K562 (cell line): Measurements from ENCODE around the gene LOXL3.
A peak's percentile ranks its signal among the peaks of the same experiment; 100 is the strongest.

Source experiments
- ARHGAP35 ChIP-seq: fragments of 450-650 bp; IDR thresholded peaks from 2 replicates; pipeline ENCODE4 v1.6.1; 2018; ENCODE audit not compliant: partially characterized antibody
- CHD4 ChIP-seq: fragments of 200-600 bp; sonication (generic); IDR thresholded peaks from 3 replicates; pipeline ENCODE4 v1.6.1; 2012; ENCODE audit warnings: low read depth, mild to moderate bottlenecking, mixed read lengths, low read length, inconsistent platforms; ENCODE audit not compliant: insufficient read depth, insufficient replicate concordance, poor library complexity, severe bottlenecking
- HDAC3 ChIP-seq: fragments of 450-650 bp; IDR thresholded peaks from 2 replicates; pipeline ENCODE4 v1.6.1; 2018; ENCODE audit warnings: borderline replicate concordance, mild to moderate bottlenecking, moderate library complexity; ENCODE audit not compliant: partially characterized antibody
- JUND ChIP-seq, 2 experiments: IDR thresholded peaks; 2 replicates in 1 of 2; 3 replicates in 1 of 2; pipeline ENCODE4 v1.6.1; 2011; ENCODE audit warnings: borderline replicate concordance in 2 of 2, low read depth in 2 of 2, low read length in 2 of 2, improper control_type of control experiment in 1 of 2, missing biosample characterization in 1 of 2, missing genetic modification characterization in 1 of 2, missing genetic modification reagents in 1 of 2
- POLR2AphosphoS5 ChIP-seq: IDR thresholded peaks from 2 replicates; pipeline ENCODE4 v1.6.1; 2011; ENCODE audit warnings: mild to moderate bottlenecking, low read depth, low read length, moderate library complexity; ENCODE audit not compliant: control insufficient read depth, insufficient read depth
- TAF1 ChIP-seq: IDR thresholded peaks from 2 replicates; pipeline ENCODE4 v1.6.1; 2011; ENCODE audit warnings: mild to moderate bottlenecking, low read length, moderate library complexity; ENCODE audit not compliant: insufficient read depth, control insufficient read depth, severe bottlenecking; ENCODE audit errors: extremely low read depth
- TEAD4 ChIP-seq, 2 experiments: sonication (generic) in 1 of 2; formaldehyde crosslinking in 1 of 2; IDR thresholded peaks; 2 replicates each; pipeline versions ENCODE4 v1.6.1 to v1.8.0; 2012 to 2022; ENCODE audit warnings: borderline replicate concordance in 1 of 2, inconsistent platforms in 1 of 2, low read length in 1 of 2, mild to moderate bottlenecking in 1 of 2, missing genetic modification reagents in 1 of 2
- ZBED1 ChIP-seq: IDR thresholded peaks from 2 replicates; pipeline ENCODE4 v1.6.1; 2014
- TF ChIP-seq, protein P1 (sequence below): fragments of 450-650 bp; formaldehyde crosslinking; IDR thresholded peaks from 2 replicates; pipeline ENCODE4 v1.4.0; 2022; ENCODE audit warnings: mild to moderate bottlenecking, moderate library complexity
- TF ChIP-seq, protein P2 (sequence below): sonication (generic); formaldehyde crosslinking; IDR thresholded peaks from 2 replicates; pipeline ENCODE4 v1.9.0; 2022; ENCODE audit warnings: mild to moderate bottlenecking, missing genetic modification reagents
- TF ChIP-seq, protein P3 (sequence below): sonication (generic); formaldehyde crosslinking; IDR thresholded peaks from 2 replicates; pipeline ENCODE4 v1.8.0; 2023; ENCODE audit warnings: missing genetic modification reagents, mild to moderate bottlenecking, borderline replicate concordance
- TF ChIP-seq, protein P4 (sequence below), 3 experiments: IDR thresholded peaks in 2 of 3; conservative IDR thresholded peaks in 1 of 3; 2 replicates each; pipeline ENCODE4 v1.5.1; 2011 to 2012; ENCODE audit warnings: low read length in 3 of 3, mild to moderate bottlenecking in 3 of 3, control low read depth in 2 of 3, improper control_type of control experiment in 1 of 3, inconsistent platforms in 1 of 3, low read depth in 1 of 3, mixed read lengths in 1 of 3, moderate library complexity in 1 of 3; ENCODE audit not compliant: insufficient read depth in 2 of 3
- TF ChIP-seq, protein P5 (sequence below): sonication (generic); formaldehyde crosslinking; IDR thresholded peaks from 2 replicates; pipeline ENCODE4 v1.9.0; 2022; ENCODE audit warnings: mild to moderate bottlenecking, missing genetic modification reagents
- TF ChIP-seq, protein P6 (sequence below): fragments of 250-450 bp; sonication (Bioruptor Pico); IDR thresholded peaks from 2 replicates; pipeline ENCODE4 v1.5.0; 2022; ENCODE audit warnings: mild to moderate bottlenecking

DNA sequence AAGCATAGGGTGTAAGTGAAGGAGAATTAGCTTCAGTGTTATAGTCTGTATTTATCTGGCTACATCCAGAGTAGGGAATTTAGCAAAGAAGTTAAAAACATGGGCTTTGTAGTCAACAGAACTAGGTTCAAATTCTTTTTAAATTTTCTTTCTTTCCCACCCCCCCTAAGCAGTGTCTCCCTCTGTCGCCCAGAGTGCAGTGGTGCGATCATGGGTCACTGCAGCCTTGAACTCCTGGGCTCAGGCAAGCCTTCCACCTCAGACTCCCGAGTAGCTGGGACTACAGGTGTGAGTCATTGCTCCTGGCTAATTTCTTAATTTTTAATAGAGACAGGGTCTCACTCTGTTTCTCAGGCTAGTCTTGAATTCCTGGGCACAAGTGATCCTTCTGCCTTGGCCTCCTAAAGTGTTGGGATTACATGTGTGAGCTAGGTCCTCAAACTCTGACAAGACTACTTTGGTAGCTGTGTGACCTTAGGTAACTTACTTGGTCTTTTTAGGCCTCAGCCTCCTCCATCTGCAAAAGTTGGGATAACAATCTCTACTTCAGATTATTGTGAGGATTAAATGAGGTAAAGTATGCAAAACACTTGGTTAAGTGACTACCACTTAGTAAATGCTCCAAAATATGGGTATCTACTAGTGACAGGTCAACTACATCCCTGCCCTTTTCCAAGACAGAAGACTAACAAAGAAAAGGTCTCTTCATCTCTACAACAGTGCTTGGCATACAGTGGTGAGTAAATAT lies 18.6 kb upstream of the LOXL3 start:
- TF ChIP-seq ARHGAP35 (no peak), ZBED1 (no peak), JUND (IDR thresholded peaks at IDR 0.05; ENCODE audit: borderline replicate concordance, low read depth, low read length) (no peak), JUND (tag; IDR thresholded peaks at IDR 0.05; ENCODE audit: borderline replicate concordance, low read depth, low read length) (no peak), POLR2AphosphoS5 (no peak), TEAD4 (IDR thresholded peaks at IDR 0.05; ENCODE audit: low read length) (no peak), TEAD4 (CRISPR knock-in tag; IDR thresholded peaks at IDR 0.05; ENCODE audit: borderline replicate concordance) (no peak), CHD4 (no peak), HDAC3 (no peak), TAF1 (no peak)
- TF ChIP-seq, protein P1, sequence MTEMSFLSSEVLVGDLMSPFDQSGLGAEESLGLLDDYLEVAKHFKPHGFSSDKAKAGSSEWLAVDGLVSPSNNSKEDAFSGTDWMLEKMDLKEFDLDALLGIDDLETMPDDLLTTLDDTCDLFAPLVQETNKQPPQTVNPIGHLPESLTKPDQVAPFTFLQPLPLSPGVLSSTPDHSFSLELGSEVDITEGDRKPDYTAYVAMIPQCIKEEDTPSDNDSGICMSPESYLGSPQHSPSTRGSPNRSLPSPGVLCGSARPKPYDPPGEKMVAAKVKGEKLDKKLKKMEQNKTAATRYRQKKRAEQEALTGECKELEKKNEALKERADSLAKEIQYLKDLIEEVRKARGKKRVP (CRISPR knock-in tag): no peak
- TF ChIP-seq, protein P2, sequence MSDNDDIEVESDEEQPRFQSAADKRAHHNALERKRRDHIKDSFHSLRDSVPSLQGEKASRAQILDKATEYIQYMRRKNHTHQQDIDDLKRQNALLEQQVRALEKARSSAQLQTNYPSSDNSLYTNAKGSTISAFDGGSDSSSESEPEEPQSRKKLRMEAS (CRISPR knock-in tag): no peak
- TF ChIP-seq, protein P3, sequence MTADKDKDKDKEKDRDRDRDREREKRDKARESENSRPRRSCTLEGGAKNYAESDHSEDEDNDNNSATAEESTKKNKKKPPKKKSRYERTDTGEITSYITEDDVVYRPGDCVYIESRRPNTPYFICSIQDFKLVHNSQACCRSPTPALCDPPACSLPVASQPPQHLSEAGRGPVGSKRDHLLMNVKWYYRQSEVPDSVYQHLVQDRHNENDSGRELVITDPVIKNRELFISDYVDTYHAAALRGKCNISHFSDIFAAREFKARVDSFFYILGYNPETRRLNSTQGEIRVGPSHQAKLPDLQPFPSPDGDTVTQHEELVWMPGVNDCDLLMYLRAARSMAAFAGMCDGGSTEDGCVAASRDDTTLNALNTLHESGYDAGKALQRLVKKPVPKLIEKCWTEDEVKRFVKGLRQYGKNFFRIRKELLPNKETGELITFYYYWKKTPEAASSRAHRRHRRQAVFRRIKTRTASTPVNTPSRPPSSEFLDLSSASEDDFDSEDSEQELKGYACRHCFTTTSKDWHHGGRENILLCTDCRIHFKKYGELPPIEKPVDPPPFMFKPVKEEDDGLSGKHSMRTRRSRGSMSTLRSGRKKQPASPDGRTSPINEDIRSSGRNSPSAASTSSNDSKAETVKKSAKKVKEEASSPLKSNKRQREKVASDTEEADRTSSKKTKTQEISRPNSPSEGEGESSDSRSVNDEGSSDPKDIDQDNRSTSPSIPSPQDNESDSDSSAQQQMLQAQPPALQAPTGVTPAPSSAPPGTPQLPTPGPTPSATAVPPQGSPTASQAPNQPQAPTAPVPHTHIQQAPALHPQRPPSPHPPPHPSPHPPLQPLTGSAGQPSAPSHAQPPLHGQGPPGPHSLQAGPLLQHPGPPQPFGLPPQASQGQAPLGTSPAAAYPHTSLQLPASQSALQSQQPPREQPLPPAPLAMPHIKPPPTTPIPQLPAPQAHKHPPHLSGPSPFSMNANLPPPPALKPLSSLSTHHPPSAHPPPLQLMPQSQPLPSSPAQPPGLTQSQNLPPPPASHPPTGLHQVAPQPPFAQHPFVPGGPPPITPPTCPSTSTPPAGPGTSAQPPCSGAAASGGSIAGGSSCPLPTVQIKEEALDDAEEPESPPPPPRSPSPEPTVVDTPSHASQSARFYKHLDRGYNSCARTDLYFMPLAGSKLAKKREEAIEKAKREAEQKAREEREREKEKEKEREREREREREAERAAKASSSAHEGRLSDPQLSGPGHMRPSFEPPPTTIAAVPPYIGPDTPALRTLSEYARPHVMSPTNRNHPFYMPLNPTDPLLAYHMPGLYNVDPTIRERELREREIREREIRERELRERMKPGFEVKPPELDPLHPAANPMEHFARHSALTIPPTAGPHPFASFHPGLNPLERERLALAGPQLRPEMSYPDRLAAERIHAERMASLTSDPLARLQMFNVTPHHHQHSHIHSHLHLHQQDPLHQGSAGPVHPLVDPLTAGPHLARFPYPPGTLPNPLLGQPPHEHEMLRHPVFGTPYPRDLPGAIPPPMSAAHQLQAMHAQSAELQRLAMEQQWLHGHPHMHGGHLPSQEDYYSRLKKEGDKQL (CRISPR knock-in tag): no peak
- TF ChIP-seq, protein P4, sequence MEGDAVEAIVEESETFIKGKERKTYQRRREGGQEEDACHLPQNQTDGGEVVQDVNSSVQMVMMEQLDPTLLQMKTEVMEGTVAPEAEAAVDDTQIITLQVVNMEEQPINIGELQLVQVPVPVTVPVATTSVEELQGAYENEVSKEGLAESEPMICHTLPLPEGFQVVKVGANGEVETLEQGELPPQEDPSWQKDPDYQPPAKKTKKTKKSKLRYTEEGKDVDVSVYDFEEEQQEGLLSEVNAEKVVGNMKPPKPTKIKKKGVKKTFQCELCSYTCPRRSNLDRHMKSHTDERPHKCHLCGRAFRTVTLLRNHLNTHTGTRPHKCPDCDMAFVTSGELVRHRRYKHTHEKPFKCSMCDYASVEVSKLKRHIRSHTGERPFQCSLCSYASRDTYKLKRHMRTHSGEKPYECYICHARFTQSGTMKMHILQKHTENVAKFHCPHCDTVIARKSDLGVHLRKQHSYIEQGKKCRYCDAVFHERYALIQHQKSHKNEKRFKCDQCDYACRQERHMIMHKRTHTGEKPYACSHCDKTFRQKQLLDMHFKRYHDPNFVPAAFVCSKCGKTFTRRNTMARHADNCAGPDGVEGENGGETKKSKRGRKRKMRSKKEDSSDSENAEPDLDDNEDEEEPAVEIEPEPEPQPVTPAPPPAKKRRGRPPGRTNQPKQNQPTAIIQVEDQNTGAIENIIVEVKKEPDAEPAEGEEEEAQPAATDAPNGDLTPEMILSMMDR (IDR thresholded peaks at IDR 0.05 in 2 of 3, conservative IDR thresholded peaks at IDR 0.05 in 1 of 3; ENCODE audit: insufficient read depth in 2 of 3, low read depth in 1 of 3, low read length in 3 of 3): peak; percentile 49 to 67 (median 58)
- TF ChIP-seq, protein P5, sequence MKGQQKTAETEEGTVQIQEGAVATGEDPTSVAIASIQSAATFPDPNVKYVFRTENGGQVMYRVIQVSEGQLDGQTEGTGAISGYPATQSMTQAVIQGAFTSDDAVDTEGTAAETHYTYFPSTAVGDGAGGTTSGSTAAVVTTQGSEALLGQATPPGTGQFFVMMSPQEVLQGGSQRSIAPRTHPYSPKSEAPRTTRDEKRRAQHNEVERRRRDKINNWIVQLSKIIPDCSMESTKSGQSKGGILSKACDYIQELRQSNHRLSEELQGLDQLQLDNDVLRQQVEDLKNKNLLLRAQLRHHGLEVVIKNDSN (CRISPR knock-in tag): no peak
- TF ChIP-seq, protein P6, sequence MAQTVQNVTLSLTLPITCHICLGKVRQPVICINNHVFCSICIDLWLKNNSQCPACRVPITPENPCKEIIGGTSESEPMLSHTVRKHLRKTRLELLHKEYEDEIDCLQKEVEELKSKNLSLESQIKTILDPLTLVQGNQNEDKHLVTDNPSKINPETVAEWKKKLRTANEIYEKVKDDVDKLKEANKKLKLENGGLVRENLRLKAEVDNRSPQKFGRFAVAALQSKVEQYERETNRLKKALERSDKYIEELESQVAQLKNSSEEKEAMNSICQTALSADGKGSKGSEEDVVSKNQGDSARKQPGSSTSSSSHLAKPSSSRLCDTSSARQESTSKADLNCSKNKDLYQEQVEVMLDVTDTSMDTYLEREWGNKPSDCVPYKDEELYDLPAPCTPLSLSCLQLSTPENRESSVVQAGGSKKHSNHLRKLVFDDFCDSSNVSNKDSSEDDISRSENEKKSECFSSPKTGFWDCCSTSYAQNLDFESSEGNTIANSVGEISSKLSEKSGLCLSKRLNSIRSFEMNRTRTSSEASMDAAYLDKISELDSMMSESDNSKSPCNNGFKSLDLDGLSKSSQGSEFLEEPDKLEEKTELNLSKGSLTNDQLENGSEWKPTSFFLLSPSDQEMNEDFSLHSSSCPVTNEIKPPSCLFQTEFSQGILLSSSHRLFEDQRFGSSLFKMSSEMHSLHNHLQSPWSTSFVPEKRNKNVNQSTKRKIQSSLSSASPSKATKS (CRISPR knock-in tag): no peak
